Smooth muscle cell (in vitro differentiated cells): ENCODE data around the gene CCDC3. TPM values are rescaled to one million over a fixed set of nuclear protein-coding genes. Genes with fewer than 3 reads are reported as not detected.

Experiments
- DNase-seq: peaks from one replicate; lab custom pipeline; 2025; ENCODE audit not compliant: unreplicated experiment; lab: John Stamatoyannopoulos, UW
- H2AFZ ChIP-seq: fragments of 200-600 bp; sonication (generic); 2 replicates; pipeline ENCODE4 v1.6.0; 2016; ENCODE audit warnings: antibody characterized with exemption, low read depth, mild to moderate bottlenecking
- H3F3A ChIP-seq: fragments of 200-600 bp; sonication (generic); 2 replicates; pipeline ENCODE4 v1.6.0; 2017; ENCODE audit warnings: antibody characterized with exemption, low read depth
- H3K27ac ChIP-seq: fragments of 200-600 bp; sonication (generic); 2 replicates; pipeline ENCODE4 v1.5.1; 2016; ENCODE audit warnings: low read depth, mild to moderate bottlenecking
- H3K27me3 ChIP-seq: fragments of 200-600 bp; sonication (generic); 2 replicates; pipeline ENCODE4 v1.6.1; 2016; ENCODE audit warnings: low read depth, mild to moderate bottlenecking
- H3K36me3 ChIP-seq: fragments of 200-600 bp; sonication (generic); 2 replicates; pipeline ENCODE4 v1.5.1; 2016; ENCODE audit warnings: low read depth
- H3K4me1 ChIP-seq: fragments of 200-600 bp; sonication (generic); 2 replicates; pipeline ENCODE4 v1.5.1; 2016; ENCODE audit warnings: low read depth
- H3K4me2 ChIP-seq: fragments of 200-600 bp; sonication (generic); 2 replicates; pipeline ENCODE4 v1.6.0; 2016; ENCODE audit warnings: mild to moderate bottlenecking
- H3K4me3 ChIP-seq: fragments of 200-600 bp; sonication (generic); 2 replicates; pipeline ENCODE4 v1.5.1; 2016; ENCODE audit warnings: mild to moderate bottlenecking
- H3K79me2 ChIP-seq: fragments of 200-600 bp; sonication (generic); 2 replicates; pipeline ENCODE4 v1.6.0; 2016; ENCODE audit warnings: low read depth, mild to moderate bottlenecking
- H3K9ac ChIP-seq: fragments of 200-600 bp; sonication (generic); 2 replicates; pipeline ENCODE4 v1.6.0; 2016; ENCODE audit warnings: low read depth
- H3K9me3 ChIP-seq: fragments of 200-600 bp; sonication (generic); replicated peaks from 2 replicates; pipeline ENCODE4 v1.5.1; 2016; ENCODE audit warnings: low read depth
- H4K20me1 ChIP-seq: fragments of 200-600 bp; sonication (generic); 2 replicates; pipeline ENCODE4 v1.6.0; 2016; ENCODE audit warnings: low read depth
- CTCF ChIP-seq: fragments of 200-600 bp; sonication (generic); IDR thresholded peaks from 2 replicates; pipeline ENCODE4 v1.5.1; 2017; ENCODE audit warnings: borderline replicate concordance, mild to moderate bottlenecking, antibody characterized with exemption; ENCODE audit not compliant: insufficient read depth, poor library complexity, severe bottlenecking
- WGBS: methylation state at CpG from one replicate; pipeline ENCODE4 v1.1.7; 2016; ENCODE audit warnings: low lambda C conversion rate; 5-methylcytosine and 5-hydroxymethylcytosine counted together
- polyA plus RNA-seq: library from polyadenylated mRNA; unstranded; fragments of >200 nt; fragmentation: Nextera tagmentation; extraction: Ambion mirVana; gene quantifications from 2 replicates; pipeline ENCODE4 v1.2.1, GENCODE V29; 2016
- total RNA-seq: library from RNA; depleted of rRNA; stranded (reverse); fragments of >200 nt; gene quantifications from 2 replicates; pipeline ENCODE4 v1.2.3, GENCODE V29; 2014

CCDC3 gene
- 33.7 and 46.0 TPM in 2 replicates for total RNA-seq
- 39.2 and 51.2 TPM in 2 replicates for polyA plus RNA-seq

GRCh38 chr10:13001041-13001886, at the start of gene CCDC3:
TSS of gene CCDC3 (minus strand) at chr10:13001713. CDS start at chr10:13001570, 143 bp downstream.
- peaks cover 3% of the 10 kb centered on the region for H3K4me1 ChIP-seq
- H3K4me2 ChIP-seq: peak within 1 kb of the TSS; percentile 96
- peak within 1 kb of the TSS; percentile 92 for H2AFZ ChIP-seq
- TF ChIP-seq CTCF: no peak
- H4K20me1 ChIP-seq: no peaks in the 10 kb centered on the region
- H3K4me3 ChIP-seq: peak within 1 kb of the TSS; percentile 66
- DNase-seq: peak; percentile 41
- H3K9ac ChIP-seq: peak within 1 kb of the TSS; percentile 23
- no peaks in the 10 kb centered on the region for H3K36me3 ChIP-seq
- H3K79me2 ChIP-seq: no peaks in the 10 kb centered on the region
- H3F3A ChIP-seq: no peaks in the 10 kb centered on the region
- H3K27ac ChIP-seq: no peak within 1 kb of the TSS
- no peaks in the 10 kb centered on the region for H3K9me3 ChIP-seq
- no peaks in the 10 kb centered on the region for H3K27me3 ChIP-seq
- 2% methylated on average over 57 of the region's 93 CpGs for WGBS

- Histone ChIP-seq H3K9me3 (no peaks in the 10 kb centered on the region), H4K20me1 (no peaks in the 10 kb centered on the region), H3F3A (no peaks in the 10 kb centered on the region), H3K36me3 (no peaks in the 10 kb centered on the region), H3K79me2 (no peaks in the 10 kb centered on the region), H3K27me3 (no peaks in the 10 kb centered on the region), H3K27ac (no peak overlapping the region), H2AFZ (no peak overlapping the region), H3K4me1 (peaks cover 8% of the 10 kb centered on the region), H3K4me3 (no peak overlapping the region), H3K4me2 (no peak overlapping the region), H3K9ac (no peak overlapping the region)
- WGBS: 72% methylated on average over 7 of the region's 7 CpGs
- DNase-seq: no peak
- TF ChIP-seq CTCF: no peak
Measured at GRCh38 chr10:13051126-13051694, 49.7 kb upstream of the CCDC3 start.

GRCh38 chr10:13049774-13050420, 48.4 kb upstream of the CCDC3 start:
- no peak for TF ChIP-seq CTCF
- H3K4me3 ChIP-seq: no peak overlapping the region
- 82% methylated on average over 6 of the region's 6 CpGs for WGBS

More at GRCh38 chr10:13049774-13050420, 48.4 kb upstream of the CCDC3 start:
- Histone ChIP-seq H3K4me1 (peaks cover 8% of the 10 kb centered on the region), H3K4me2 (no peak overlapping the region), H3F3A (no peaks in the 10 kb centered on the region), H3K36me3 (no peaks in the 10 kb centered on the region), H2AFZ (no peak overlapping the region), H3K79me2 (no peaks in the 10 kb centered on the region), H3K9me3 (no peaks in the 10 kb centered on the region), H3K27me3 (no peaks in the 10 kb centered on the region), H3K9ac (no peak overlapping the region), H4K20me1 (no peaks in the 10 kb centered on the region), H3K27ac (no peak overlapping the region)
- no peak for DNase-seq
